ENCODE measurements around the gene OSTN.
"Not testable (repeated sequence)": the region's sequence is repeated elsewhere in the genome, so short reads cannot be mapped to it uniquely, and the experiment has no call there.

OSTN gene

GRCh38 chr3:191235331-191236314 is 36.6 kb downstream of the OSTN start:
- no peak for DNase-seq

DNA sequence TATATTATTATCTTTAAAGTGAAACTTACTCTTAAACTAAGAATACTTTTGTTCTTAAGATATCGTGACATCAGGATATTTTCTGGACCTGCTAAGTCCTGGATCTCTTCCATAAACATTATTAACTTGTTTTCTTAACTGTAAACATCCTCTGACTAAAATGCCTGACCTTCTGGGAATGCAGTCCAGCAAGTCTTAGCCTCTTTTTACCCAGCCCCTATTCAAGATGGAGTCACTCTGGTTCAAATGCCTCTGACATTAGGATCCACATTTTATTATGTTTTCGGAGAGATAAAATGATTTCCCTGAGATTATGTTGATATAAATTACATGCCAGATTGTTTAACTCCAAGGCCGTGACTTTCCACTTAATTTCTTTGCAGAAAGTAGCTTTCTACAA is 37.6 kb downstream of the OSTN start:
- no peak for DNase-seq

GRCh38 chr3:191237047-191237882 is 38.2 kb downstream of the OSTN start:
- no peak for DNase-seq

DNA sequence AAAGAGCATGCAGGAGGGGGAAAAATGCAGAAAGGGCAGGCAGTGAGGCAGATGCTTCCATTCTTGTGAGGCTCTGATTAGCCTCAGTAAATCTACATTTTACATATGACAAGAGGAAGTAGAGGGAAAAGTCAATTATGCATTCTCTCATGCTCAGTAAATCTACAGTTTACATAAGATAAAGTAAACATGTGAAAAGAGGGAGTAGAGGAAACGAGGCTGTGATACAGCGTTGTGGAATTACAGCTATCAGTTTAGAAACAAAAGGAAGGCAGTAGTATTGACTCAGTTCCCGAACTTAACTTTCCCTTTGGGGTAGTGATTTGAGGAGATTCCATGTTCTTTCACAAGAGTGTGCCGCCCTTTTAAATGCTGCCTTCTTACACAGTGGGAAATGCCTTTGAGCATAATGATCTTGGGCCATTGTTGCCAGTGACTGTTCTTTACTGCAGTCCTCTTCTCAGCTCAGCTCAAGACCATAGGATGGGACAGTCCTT is 39.3 kb downstream of the OSTN start:
- DNase-seq = no peak

DNA sequence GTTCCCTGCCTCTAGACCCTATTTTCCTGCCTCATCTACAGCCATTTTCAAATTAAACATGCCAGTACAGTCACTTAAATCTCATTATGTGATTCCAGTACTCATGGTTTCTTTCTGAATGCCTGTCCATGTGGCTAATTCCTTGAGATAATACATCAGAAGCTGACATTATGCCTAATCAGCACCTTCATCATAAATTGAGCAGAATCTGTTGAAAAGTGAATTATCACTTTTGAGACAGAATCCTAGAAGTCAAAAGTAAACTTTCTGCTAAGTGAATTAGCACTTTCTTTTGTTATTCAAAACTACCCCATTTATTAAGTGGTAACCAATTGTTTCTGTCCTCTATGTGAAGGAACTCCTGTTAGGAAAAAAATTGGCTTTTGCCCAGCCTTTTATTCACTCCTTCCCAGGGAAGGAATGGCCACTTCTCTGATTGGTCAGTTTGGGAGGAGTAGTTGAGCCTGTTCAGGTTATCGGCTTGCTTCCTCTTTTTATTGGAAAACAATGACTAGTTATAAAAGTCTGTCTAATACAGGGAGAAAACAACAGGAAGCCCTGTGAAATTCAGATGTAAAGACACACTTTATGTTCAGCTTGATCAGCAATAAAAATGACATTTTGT is 40.5 kb downstream of the OSTN start:
- DNase-seq = no peak

- no peak for DNase-seq
Observed at GRCh38 chr3:191240486-191240885, 41.4 kb downstream of the OSTN start.

DNA sequence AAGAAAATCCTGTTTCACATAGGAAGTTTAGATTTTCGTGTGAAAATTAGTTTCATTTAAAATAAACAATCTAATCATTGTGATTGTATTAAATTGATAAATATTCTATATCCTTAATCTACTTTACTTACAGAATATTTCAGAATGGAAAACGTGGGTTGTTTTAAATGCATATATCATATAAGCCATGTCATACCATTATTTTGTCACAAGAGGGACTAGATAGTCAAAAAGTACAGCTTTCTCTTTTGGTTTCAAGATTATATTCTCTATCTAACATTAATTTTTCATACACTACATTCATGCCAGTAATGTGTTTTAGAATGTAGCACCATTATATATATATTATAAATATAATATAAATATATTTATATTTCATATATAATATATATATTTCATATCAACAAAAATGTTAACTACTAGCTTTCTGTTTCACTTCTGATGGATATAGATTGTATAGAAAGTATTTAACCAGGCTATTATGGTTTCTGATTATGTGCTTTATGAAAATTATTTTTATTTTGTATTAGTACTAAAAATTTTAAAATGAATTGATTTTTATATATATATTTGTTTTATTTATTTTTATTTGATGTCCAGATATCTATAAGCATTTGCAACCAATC is 45.3 kb downstream of the OSTN start:
- no peak for DNase-seq

DNA sequence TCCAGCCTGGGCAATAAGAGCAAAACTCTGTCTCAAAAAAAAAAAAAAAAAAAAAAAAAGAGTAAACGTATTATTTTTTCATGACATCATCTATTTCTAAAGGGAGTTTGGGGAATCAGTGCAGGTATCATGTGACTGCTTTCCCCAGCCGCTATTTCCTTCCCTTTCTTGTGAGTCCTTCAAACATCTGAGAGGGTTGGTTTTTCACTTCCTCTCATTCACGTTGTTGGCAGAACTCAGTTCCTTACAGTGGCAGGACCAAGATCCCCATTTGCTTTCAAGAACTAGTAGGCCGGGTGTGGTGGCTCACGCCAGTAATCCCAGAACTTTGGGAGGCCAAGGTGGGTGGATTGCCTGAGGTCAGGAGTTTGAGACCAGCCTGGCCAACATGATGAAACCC is 47.0 kb downstream of the OSTN start:
- DNase-seq = not testable (repeated sequence)

DNA sequence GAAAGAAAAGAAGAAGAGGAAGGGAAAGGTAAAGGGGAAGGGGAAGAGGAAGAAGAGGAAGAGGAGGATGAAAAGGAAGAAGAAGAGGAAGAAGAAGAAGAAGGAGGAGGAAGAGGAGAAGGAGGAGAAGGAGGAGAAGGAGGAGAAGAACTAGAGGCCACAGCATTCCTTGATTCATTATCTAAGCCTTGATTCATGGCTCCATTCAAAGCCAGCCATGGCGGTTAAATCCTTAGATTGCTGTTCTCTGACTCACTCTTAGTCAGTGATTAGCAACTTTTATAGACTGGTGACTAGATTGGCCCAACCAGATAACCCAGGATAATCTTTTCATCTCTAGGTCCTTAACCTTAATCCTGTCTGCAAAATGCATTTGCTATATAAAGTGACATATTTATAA is 47.6 kb downstream of the OSTN start:
- DNase-seq = no peak

DNA sequence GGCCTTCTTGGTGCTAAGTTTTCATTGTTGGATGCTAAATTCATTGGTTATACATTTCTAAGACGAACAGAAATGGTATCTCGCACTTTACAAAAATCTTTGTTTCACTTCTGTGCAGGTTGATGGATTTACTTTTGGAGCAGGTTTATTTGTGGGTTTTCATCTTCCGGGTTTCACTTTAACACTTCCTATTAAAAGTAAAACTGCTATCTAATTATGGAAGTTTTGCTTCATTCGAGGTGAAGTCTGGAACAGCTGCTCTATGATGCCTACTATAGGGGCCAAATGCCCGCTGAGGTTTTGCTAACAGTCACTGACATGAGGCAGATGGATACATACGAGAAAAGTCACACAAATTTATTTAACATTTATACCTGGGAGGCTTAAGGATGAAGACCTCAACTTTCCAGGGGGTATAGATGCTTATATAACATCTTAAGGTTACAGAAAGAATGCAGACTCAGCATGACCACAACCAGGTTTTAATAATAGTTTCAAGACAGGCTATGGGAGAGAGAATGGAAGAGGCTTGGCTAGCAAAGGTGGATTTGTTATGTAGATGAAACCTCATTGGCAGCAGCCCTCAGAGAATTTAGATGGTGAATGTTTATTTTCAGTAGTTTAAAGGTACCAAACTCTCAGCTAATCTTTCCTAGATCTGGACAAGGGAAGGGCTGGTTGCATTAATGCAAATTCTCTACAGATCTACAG is 54.2 kb downstream of the OSTN start:
- DNase-seq = no peak

DNA sequence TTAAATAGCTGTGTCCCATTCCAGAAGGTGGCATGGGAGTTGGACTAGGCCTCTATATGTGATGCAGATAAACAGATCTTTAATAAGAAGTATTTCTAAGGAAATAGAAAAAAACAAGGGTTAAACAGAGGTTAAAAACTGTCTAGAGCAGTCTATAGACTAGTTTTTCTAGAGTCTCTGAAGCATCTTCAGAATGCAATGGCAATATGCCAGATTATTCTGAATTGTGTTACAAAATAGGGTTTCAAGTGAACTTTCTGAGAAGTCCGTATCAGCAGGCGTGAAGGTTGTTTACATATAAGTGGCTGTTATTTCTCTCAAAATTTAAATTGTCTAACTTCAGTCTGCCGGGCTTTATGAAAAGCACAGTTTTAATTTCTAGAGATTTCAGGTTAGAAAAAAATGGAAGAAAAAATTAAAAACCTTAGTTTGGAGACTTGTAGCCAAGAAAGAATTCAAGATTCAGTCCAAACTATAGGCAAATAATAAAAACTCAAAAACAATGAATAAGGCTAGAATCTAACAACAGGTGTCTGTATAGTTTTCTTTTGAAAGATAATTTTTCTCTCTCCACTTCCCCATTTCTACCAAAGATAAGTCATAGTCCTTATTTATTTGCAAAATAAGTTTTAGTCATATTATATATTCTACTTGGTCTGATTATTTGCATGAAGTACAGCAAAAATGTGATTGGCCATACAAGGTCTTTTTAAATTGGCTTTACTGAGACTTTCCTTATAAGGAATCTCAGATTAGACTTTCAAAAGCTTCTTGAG is 55.2 kb downstream of the OSTN start:
- DNase-seq = no peak

- no peak for DNase-seq
Observed at GRCh38 chr3:191255156-191255555, 56.1 kb downstream of the OSTN start.

- DNase-seq = no peak
Observed at GRCh38 chr3:191256405-191256804, 57.4 kb downstream of the OSTN start.

GRCh38 chr3:191257286-191257685 is 58.2 kb downstream of the OSTN start:
- DNase-seq = no peak

- DNase-seq = no peak
Observed at GRCh38 chr3:191259486-191259885, 60.4 kb downstream of the OSTN start.

- DNase-seq = no peak
Observed at GRCh38 chr3:191260431-191261303, 61.6 kb downstream of the OSTN start.

DNA sequence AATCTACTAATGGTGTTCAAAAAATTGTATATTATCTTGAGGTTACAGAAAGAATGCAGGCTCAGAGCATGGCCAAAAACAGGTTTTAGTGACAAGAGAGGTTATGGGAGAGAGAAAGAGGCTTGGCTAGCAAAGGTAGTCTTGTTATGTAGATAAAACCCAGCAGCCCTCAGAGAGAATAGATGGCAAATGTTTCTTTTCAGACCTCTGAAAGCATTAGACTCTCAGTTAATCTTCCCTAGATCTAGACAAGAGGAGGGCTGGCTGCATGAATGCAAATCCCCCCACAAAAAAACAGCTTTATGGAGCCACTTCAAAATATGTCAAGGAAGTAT is 62.2 kb downstream of the OSTN start:
- DNase-seq = no peak

GRCh38 chr3:191262650-191263049 is 63.6 kb downstream of the OSTN start:
- no peak for DNase-seq

- DNase-seq = no peak
Observed at GRCh38 chr3:191263365-191263764, 64.3 kb downstream of the OSTN start.

- DNase-seq = no peak
Observed at GRCh38 chr3:191263850-191264249, 64.8 kb downstream of the OSTN start.
